GM19238 (cell line): Measurements from ENCODE around the gene MT3.

ENCODE experiments used
- DNase-seq: peaks from one replicate; pipeline ENCODE4 v3.0.0; 2011; ENCODE audit warnings: low spot score; ENCODE audit not compliant: insufficient read length

Gene MT3

DNA sequence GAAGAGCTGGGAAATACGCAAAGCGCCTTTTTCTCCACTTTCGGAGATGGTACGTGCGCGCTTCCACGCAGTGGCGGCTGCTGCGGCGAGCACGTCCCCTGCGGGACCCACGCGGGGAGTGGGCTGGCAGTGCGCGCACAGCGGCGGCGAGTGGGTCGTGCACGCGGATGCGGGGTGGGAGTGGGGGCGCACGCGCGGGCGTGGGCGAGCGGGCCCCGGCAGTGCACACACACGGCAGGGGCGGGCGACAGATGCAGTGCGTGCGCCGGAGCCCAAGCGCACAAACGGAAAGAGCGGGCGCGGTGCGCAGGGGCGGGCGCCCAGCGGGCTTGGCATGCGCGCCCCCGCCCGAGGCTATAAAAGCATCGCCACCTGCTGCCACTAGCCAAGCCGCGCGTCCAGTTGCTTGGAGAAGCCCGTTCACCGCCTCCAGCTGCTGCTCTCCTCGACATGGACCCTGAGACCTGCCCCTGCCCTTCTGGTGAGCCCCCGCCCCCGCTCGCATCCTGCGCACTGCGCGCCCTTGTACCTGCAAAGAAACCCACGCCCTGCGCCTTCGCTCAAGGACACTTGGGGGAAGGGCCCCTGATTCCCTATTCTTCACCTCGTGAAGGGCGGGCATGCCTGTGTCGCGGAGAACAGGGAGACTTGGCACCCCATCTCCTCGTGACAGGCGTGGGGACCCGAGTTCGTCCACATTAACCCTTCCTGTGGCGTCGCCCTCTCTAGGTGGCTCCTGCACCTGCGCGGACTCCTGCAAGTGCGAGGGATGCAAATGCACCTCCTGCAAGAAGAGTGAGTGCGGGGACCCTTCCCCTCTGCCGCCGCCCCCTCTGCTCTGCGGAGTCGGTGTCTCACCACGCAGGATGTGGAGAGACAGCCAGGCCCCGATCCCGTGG, at the start of gene MT3:
MT3 (plus strand) TSS at position 388 of the 899 bp plus-strand sequence; CDS start at position 451, 63 bp downstream.
- DNase-seq, result no peak

- DNase-seq, result no peak
Observed at GRCh38 chr16:56539656-56540055, 49.7 kb upstream of the MT3 start.

DNA sequence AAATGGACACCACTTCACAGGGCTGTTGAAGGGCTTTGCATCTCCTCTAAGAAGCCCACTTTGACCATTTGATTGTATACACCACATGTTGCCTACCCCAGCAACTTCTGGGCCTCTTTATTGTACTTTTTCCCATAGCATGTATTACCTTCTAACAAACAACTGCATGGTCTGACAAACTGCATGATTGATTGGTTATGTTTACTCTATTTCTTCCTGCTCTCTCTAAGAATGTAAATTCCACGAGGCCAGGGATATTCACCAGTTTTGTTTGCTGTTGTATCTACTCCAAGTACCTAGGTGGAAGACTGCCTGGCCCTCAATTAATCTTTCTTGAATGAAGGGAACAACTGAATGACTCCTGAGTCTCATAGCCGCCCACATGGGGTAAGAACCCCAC, 47.3 kb upstream of the MT3 start:
- no peak for DNase-seq

DNA sequence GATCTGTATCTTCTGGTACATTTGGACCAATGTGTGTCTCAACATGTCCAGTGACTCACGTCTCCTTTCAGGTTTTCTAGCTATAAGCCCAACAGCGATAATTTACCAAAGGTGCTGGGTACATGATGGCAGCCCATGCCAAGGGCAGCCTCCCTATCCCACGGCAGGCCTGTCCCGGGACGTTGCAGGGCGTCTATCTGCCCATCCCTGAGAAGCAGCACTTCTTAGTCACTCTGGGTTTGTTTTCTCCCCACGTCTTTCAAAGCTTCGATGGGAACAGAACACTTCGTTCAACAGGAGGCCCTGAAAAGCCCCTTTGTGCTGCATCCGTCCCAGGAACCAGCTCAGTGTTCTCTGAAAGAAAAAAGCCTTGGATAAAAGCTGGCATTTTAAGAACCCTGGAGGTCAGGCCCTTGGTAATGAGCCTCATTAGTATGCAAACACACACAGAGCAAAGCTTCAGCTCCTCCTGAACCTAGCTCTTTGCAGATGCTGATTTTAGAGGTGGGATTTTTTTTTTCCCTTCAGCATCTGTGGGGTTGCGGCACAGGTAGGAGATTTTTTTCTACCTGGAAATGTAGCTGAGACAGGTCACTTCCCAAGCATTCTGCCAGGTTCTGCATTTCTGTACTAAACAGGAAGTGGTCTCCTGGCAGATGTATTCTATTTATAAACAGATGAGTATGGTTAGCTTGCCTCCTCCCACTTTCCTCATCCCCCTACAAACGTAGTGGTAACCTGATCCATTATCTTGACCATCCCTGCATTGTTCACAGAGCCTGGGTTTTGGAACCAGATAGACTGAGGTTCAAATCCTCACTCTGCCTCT, 42.0 kb upstream of the MT3 start:
- no peak for DNase-seq

DNA sequence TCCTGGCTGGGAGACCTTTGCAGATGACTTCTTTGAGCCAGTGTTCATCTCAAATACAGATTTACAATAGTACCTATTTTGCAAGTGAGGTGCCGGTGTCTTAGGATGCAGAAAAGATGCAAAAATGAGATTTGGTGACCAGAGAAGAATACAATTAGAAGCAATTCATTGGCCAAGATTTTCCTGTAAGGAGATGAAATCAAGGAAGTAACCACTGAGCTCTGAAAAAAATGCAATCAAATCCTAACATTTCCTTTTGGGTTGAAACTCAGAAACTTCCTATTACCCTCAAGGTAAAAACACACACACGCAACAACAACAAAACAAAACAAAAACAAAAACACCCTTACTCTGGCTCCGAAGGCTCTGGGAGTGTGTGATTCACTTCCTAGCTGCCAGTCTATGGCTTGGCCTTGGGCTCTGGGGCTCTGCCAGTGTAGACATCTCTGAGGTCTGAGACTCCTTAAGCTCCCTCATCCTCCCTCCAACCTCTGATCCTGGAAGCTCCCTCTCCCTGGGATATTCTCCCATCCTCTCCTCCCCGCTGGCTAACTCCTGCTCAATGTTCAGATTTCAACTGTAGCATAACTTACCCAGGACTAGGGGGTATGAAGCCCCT, 41.3 kb upstream of the MT3 start:
- DNase-seq, result no peak

DNA sequence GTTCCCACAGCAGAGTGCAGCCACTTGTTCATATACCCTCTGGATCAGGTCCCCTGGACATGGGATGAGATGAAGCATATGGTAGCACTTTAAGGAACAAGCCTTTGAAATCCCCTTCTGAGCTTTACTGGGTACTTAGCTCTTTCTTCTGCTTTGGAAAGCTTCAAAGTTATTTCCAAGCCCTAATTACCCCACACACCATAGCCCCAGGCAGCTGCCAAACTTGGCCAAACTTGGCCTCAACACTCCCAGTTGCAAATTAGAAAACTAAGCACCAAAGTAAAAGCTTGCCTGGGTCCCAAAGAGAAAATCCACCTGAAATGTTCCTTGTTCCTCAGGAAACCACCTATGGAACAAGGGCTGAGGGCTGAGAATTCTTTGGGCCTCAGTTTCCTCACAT, 40.2 kb upstream of the MT3 start:
- DNase-seq, result no peak

- no peak for DNase-seq
Observed at GRCh38 chr16:56549744-56550385, 39.5 kb upstream of the MT3 start.

DNA sequence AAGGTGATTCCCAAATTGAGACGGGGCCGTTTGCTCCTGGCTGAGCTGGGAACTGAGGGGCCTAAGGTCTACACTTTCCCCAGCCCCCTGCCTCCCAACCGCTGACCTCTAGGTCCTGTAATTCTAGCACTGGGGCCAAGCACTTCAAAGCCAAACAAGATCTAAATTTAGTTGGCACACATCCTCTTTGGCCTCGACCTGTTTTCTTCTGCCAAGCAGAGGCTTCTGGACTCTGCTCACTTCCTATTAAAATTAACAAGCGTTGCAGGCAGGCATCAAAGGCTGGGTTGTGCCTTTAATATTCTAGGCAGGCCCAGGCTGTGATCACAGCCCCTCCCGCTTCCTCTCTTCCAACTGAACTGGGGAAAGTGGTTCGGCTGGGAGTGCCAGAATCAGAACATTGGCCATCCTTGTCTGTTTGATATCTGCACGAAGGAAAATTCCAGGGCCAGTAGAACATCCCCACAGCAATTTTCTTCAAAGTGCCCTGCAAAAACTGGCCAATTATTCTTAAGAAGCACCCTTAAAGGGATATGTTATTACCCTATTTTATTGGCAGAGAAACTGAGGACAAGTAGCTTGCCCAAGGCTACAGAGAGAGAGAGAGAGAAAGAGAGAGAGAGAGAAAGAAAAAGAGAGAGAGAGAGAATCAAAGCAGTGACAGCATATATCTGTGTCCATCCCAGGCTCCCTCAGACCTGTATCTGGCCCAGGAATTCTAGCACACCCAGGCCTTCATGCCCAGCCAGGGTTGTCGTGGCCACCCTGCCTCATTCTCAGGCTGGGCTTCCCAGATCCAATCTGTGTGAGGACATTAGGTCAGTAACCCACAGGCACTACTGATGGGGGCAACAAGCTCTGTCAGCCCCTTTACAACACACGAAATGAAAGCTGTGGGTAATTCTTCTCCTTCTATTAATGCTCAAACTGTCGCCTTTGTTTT, 37.3 kb upstream of the MT3 start:
- no peak for DNase-seq

- no peak for DNase-seq
Observed at GRCh38 chr16:56554441-56554840, 34.9 kb upstream of the MT3 start.

DNA sequence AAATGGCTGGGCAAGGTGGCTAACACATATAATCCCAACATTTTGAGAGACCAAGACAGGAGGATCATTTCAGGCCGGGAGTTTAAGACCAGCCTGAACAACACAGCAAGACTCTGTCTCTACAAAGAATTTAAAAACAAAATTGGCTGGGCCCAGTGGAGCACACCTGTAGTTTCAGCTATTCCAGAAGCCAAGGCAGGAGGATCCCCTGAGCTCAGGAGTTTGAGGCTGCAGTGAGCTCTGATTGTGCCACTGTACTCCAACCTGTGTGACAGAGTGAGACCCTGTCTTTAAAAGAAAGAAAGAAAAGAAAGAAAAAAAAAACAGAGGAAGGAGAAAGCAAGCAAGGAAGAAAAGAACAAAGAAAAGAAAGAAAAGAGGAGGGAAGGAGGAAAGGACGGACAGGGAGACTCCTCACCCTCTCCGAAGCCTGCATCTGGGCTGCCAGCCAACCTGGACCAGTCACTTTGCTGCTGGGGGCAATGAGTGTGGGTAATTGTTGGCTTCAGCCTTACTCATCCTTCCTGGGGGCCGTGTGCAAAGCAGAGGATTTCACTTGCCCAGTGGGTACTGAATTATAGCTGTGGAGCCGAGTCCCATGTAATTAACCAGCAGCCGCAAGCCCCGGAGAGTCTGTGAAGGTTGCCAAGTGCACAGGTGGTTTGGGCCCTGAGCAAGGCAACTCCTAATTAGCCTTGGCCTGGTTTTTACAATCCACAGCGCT, 31.1 kb upstream of the MT3 start:
- no peak for DNase-seq

- no peak for DNase-seq
Observed at GRCh38 chr16:56559109-56559508, 30.2 kb upstream of the MT3 start.

GRCh38 chr16:56560447-56560846, 28.9 kb upstream of the MT3 start:
- DNase-seq, result no peak

DNA sequence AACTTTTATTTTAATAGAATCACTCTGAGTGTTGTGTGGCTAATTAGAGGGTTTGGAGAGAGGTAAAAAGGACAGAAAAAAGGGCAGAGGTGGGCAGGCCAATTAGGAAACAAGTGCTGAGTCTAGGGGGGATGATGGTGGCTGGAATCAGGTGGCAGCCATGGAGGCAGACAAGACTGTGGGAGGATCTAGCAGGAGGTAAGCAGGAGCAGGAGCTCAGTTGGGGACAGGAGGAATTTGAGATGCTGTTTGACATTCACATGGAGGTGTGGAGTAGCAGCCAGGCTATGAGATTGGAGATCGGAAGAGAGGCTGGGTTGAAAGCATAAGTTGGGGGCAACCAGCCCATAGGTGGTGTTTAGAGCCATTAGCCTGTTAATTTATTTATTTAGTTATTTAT, 28.2 kb upstream of the MT3 start:
- DNase-seq, result no peak

- no peak for DNase-seq
Observed at GRCh38 chr16:56564793-56565477, 24.4 kb upstream of the MT3 start, which contains the start of gene MT4. Gene MT4, plus strand, starts transcription at chr16:56565073. Its CDS starts 56 bp downstream, at chr16:56565129.

DNA sequence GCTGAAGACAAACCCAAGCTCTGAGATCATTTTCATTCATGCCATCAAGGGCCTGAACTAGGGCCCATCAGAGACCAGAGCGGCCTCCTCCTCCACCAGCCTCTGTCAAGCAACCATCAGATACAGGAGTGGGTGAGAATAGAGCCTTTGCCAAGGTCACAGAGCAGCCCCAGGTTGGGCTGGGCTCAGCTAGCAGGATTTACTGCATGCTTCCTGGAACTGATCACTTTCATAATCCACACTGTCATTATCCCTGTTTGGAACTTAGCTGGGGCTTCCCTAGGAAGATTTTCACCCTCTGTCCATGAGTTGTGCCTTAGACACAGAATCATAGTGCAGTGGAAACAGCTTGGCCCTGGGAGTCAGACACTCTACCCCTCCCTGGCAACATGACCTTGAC, 19.4 kb upstream of the MT3 start:
- DNase-seq, result no peak

GRCh38 chr16:56571525-56571924, 17.8 kb upstream of the MT3 start:
- no peak for DNase-seq

GRCh38 chr16:56574625-56575024, 14.7 kb upstream of the MT3 start:
- DNase-seq, result no peak

- DNase-seq, result peak; percentile 61
Observed at GRCh38 chr16:56576585-56577299, 12.6 kb upstream of the MT3 start.

DNA sequence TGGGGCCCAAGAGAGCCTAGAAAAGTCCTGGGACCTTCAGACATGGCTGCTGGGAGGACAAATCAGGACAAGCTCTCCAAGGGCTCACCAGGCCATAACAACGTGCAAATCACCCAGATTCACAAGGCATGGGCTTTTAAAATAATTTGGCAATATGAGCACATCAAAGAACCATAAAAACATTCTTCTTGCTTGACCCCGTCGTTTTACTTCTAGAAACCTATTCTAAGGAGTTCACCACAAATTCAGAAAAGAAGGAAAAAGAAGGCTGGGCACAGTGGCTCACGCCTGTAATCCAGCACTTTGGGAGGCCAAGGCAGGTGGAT, 12.1 kb upstream of the MT3 start:
- DNase-seq, result no peak
